SK-N-MC (cell line): ENCODE results near the gene NANOG.
"Not testable (repeated sequence)": the region's sequence is repeated elsewhere in the genome, so short reads cannot be mapped to it uniquely, and the experiment has no call there.

Source experiments
- EZH2 ChIP-seq: fragments of 200-600 bp; sonication (generic); IDR thresholded peaks from one replicate; pipeline ENCODE4 v1.6.1; 2017; ENCODE audit warnings: antibody characterized with exemption
- FOXP2 ChIP-seq: optimal IDR thresholded peaks from 2 replicates; pipeline ENCODE3; 2011; ENCODE audit warnings: mild to moderate bottlenecking, moderate library complexity; ENCODE audit not compliant: insufficient read depth; ENCODE audit errors: extremely low read length, control extremely low read depth
- POLR2AphosphoS5 ChIP-seq: IDR thresholded peaks from 2 replicates; pipeline ENCODE4 v1.6.1; 2012; ENCODE audit warnings: mild to moderate bottlenecking, low read depth, low read length, borderline replicate concordance

- not testable (repeated sequence) for TF ChIP-seq POLR2AphosphoS5, EZH2, FOXP2
Observed at GRCh38 chr12:7783433-7783832, 5.8 kb upstream of the NANOG start.
